Mammary epithelial cell (primary cell): Measurements from ENCODE around the gene PATJ.

Experiments
- CTCF ChIP-seq, 2 donors: IDR thresholded peaks in 1 of 2; conservative IDR thresholded peaks in 1 of 2; 2 replicates each; pipeline ENCODE4 v1.5.1; 2011 to 2012; ENCODE audit warnings: inconsistent platforms in 2 of 2, low read length in 2 of 2, mild to moderate bottlenecking in 2 of 2, control low read depth in 1 of 2, low read depth in 1 of 2; ENCODE audit not compliant: insufficient read depth in 1 of 2; ENCODE audit errors: extremely low read depth in 1 of 2
- EZH2 ChIP-seq: IDR thresholded peaks from 2 replicates; pipeline ENCODE4 v1.6.1; 2012; ENCODE audit warnings: low read length, inconsistent platforms, borderline replicate concordance

- TF ChIP-seq CTCF (conservative IDR thresholded peaks at IDR 0.05 in 1 of 2, IDR thresholded peaks at IDR 0.05 in 1 of 2; ENCODE audit: extremely low read depth in 1 of 2, insufficient read depth in 1 of 2, low read depth in 1 of 2, low read length in 2 of 2) (no peak), EZH2 (no peak)
Observed at GRCh38 chr1:62198069-62198780, 455.9 kb downstream of the PATJ start.
